GM21390 (cell line): ENCODE data around the gene ATP5ME.
"Not testable (repeated sequence)": the region's sequence is repeated elsewhere in the genome, so short reads cannot be mapped to it uniquely, and the experiment has no call there.

Experiments used
- ATAC-seq: cut with Tn5 transposase; IDR thresholded peaks from one replicate; pipeline ENCODE4 v1.9.1; 2021; ENCODE audit not compliant: unreplicated experiment

The ATP5ME gene

DNA sequence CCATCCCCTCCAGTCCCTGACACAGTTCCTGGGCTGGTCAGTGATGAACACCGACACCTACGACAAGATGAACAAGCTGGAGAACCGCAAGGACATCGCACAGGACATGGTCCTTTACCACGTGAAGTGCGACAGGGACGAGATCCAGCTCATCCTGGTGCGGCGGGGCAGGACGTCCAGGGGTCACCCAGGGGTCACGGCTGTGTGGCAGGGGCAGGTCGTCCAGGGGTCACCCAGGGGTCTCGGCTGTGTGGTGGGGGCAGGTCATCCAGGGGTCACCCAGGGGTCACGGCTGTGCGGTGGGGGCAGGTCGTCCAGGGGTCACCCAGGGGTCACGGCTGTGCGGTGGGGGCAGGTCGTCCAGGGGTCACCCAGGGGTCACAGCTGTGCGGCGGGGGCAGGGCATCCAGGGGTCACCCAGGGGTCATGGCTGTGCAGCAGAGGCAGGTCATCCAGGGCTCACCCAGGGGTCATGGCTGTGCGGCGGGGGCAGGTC lies 16.7 kb downstream of the ATP5ME start:
- no peak for ATAC-seq

DNA sequence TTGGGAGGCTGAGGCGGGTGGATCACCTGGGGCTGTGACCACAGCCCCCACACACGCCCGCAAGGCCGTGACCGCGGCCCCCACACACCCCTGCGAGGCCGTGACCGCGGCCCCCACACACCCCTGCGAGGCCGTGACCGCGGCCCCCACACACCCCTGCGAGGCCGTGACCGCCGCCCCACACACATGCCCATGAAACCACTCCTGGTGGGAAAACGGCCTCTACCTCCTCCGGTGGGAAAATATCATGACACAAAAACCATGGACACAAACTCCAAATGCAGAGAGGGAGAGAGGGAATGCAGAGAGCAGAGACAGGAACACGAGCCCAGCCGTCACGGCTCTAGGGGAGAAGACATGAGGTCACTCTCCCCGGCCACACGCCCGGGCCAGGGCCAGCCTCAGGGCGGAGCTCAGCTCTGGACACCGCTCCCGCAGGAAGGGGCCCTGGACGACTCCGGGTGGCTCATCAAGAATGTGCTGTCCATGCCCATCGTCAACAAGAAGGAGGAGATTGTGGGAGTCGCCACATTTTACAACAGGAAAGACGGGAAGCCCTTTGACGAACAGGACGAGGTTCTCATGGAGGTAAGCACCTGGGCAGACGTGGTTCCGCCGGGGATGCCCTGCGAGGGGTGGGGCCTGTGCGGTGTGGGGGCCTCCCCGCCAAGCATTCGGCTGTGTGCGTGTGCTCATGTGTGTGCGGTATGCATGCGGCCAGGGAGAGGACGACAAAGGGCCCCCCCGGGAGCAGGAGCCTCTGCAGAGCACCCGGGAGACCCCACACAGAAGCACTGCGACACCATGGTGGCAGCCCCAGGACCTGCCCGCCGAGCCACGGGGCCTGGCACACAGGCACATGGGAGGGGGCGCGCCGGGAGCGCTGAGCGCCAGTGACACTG lies 17.4 kb downstream of the ATP5ME start:
- ATAC-seq, result no peak

DNA sequence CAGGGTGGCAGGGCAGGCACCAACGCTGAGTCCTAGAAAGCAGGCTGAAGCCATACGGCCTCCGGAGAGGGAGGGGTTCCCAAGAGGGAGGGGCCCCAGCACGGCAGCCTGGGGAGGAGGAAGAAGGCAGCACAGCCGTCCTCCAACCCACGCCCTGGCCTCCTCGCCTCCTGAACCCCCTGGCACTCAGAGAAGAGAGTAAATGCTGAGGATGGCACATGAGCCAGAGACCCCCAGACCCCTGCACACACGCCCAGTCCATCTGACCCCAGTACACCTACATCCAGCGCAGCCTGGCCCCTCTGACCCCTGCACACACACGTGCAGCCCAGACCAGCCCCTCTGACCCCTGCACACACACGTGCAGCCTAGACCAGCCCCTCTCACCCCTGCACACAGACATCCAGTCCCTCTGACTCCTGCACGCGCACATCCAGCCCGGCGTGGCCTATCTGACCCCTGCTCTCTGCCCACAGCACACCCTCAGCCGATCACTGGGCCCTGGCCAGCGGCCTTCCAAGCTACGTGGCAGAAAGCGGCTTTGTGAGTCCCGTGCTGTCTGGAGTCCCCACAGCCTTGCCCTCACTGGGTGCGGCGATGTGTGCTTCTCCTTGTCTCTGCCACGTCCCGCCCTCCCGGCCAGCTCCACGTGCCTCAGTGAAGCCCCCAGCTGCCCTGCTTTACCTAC lies 18.5 kb downstream of the ATP5ME start:
- ATAC-seq, result no peak

DNA sequence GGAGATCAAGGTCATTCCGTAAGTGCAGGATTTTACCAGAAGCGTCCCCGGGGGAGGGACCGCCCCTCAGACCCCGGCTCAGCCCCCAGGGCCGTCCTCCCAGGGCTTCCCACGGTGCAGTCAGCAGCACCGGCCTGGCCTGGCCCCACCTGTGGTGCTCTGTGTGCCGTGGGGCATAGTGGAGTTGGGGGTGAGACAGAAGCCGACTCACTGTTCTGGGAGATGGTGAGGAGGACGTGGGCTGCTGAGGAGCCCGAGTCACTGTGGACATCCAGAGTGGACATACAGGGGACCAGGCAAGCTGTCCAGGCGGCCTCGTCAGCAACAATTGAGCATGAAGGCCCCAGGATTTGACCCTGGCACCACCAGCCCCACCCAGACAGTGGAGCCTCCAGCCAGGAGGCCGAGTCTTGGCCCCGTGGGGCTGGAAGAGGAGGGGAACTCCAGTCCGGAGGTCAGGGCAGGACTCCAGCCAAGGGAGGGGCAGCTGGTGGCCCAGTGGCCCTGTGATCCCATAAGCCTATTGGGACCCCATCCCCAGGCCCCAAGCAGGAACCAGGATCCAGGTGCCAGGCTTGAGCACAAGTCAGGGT lies 19.1 kb downstream of the ATP5ME start:
- ATAC-seq, result no peak

DNA sequence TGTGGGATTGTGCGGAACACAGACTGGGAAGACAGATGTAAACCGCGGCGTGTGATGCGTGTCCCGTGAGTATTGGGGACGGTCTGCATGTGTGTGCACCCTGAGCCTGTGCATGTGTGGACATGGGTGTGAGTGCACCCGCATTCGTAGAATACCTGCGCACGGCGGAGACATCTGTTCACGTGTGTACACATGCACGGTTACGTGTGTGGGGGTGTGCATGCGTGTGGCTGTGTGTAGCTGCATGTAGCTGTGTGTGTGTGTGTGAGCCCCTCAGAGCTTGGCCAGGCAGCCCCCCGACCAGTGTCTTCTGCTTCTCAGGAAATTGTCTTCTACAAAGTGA lies 19.6 kb downstream of the ATP5ME start:
- ATAC-seq, result no peak

DNA sequence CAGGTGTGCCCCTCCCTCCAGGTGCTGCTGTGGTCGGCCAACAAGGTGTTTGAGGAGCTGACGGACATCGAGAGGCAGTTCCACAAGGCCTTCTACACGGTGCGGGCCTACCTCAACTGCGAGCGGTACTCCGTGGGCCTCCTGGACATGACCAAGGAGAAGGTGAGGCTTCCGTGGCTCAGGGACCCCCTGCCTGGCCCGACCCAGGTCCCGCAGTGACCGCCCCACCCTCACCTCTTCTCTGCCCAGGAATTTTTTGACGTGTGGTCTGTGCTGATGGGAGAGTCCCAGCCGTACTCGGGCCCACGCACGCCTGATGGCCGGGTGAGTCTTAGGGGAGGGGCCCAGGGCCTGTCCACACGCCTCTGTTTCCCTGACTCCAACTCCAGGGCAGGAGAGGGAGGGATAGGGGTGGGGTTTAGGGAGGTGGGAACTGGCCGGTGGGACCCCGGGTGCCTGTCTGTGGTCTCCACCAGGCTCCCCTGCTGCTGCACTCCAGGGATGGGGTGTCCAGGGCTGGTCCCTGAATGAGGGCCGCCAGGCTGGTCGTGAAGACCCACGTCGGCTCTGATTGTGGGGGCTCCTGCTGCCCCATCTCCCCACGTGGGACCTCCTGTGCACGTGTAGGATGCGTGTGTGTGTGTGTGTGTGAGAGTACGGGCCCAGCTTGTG lies 20.1 kb downstream of the ATP5ME start:
- no peak for ATAC-seq

DNA sequence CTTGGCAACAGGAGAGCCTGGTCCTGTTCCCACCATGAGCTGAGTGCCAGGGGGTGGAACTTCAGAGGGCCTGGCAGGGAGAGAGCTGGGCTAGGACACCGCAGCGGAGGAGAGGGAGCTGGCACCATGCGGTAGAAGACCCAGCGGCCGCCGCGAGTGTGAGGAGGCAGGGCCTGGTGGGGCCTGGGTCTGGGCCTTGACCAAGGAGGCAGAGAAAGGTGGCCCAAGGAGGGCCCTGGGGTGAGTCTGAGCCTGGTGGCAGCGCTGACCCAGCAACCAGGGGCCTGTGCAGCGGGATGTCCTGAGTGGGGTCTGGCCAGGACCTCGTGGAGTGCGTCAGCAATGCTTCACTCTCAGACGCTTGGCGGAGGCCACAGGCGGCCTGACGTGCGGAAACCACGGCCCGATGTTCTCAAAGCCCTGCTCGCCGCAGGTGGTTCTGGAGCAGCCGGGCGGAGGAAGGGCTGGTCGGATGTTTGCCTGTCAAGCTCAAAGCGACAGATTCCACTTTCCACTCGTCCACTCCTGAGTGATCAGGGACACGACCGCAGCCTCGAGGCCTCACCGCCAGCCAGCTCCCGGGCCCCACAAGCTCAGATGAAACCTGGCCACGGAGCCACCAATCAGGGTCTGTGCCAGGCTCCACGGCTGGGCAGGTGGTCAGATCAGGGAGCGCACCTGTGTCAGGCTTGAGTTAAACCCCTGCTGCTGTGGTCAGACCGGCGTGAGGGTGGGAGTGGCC lies 20.8 kb downstream of the ATP5ME start:
- no peak for ATAC-seq

DNA sequence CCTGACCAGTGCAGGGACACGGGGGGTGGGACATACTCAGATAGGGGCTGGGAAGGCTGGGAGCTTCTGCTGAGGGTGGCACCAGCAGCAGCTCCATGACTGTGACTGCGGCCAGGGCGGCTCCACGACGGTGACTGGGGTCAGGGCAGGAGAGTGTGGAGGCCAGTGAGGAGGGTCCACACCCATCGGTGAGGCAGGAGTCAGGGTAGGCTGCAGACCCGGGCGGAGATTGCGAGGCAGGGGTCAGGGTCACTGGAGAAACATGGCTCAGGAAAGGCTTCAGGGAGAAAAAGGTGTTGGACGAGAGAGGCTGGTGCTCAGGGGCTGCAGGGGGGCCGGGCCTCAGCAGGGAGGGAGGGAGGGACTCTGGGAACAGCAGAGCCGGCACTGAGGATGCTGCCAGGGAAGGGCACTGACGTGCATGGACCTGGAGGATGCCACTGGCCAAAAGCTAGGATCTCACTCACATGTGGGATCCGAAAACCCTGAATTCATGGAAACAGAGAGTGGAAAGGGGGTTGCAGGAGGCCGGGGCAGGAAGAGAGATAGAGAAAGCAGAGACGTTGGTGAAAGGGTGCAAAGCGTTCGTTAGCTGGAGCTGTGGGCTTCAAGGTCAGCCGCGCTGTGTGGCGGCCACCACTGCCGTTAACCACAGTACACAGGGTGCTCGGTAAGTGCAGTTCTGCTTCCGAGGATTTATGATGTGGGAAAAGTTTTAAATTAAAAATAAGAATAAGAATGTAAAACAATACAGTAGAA lies 22.0 kb downstream of the ATP5ME start:
- no peak for ATAC-seq

DNA sequence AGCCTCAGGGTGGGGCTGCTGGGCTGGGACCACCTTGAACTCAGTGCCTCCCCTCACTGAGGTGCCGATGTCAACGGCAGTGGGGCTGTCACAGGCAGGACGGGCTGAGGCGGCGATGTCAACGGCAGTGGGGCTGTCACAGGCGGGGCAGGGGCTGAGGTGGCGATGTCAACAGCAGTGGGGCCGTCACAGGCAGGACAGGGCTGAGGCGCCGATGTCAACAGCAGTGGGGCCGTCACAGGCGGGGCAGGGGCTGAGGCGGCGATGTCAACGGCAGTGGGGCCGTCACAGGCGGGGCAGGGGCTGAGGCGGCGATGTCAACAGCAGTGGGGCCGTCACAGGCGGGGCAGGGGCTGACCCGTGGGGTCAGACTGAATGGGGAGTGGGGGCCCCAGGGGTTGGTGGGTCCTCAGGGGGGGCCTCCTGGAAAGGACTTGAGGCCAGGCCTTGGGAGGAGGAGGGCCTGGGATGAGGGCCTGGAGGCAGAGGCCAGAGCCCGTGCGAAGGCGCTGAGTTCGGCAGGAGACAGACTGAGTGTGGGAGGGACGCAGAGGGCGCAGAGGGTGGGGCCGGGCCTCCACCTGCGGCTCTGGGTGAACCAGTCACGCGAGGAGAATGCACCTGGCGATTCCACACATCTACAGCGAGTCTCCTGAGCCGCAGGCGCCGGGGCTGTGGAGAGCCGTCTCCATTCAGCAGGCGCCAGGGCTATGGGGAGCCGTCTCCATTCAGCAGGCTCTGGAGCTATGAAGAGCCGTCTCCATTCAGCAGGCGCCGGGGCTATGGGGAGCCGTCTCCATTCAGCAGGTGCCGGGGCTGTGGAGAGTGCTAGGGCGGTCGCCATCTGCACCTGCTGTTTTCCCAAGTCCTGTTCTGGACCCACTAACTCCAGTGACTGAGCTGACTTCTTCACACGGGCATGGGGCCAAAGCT lies 22.9 kb downstream of the ATP5ME start:
- ATAC-seq, result no peak

DNA sequence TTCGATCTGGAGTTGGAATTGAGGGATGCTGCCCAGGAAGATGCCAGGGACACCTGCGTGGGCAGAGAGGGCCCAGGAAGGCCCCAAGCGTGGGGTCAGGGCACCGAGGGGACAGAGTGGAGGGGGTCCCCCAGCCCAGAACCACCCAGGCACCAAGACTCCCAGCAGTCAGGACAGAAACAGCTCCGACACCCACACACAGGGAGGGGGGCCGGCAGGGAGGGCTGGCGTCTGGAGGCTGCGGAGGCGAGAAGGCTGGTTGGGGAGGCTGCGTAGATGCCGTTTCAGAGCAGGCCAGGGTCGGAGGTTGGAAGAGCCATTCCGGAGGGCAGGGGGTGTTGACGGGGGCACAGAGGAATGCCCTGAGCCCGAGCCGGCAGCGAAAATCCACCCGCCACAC lies 23.6 kb downstream of the ATP5ME start:
- no peak for ATAC-seq

DNA sequence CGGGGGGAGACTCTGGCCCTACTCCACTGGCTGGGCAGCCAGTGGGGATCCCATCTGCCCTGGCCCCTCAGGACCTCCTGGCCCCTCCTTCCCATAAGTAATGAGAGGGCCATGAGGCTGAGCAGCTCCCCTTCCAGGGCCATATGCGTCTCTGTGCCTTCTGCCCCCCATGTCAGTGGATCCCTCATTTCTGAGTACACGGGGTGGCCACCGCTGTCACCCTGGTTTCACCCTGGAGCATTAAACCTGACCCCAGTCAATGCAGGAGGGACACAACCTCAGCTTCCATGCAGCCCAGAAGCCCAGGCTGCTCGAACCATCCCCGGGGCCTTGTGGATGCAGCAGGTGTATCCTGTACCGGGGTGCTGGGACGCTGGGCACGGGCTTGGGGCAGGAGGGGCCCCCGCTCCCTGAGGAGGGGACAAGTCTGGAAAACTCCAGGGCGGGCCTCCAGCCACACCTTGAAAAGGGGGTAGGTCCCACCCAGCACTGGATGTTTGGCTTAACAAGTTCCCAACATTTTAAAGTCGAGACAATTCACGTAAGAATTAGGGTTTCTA lies 24.2 kb downstream of the ATP5ME start:
- ATAC-seq, result no peak

DNA sequence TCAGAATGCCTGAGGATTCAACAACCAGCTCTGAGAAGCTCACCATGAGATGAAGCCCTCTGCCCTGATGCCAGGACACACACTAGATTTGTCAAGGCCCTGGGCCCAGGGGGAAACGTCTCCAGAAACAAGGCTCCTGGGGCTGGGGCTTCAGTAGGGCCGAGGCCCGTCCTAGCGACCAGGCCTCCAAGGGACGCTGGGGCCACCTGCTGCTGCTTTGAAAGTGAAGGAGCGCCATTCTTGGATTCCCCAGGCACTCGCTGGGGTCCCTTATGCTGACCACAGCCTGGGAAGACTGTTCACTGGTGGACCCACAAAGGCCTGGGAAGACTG lies 24.8 kb downstream of the ATP5ME start:
- no peak for ATAC-seq

DNA sequence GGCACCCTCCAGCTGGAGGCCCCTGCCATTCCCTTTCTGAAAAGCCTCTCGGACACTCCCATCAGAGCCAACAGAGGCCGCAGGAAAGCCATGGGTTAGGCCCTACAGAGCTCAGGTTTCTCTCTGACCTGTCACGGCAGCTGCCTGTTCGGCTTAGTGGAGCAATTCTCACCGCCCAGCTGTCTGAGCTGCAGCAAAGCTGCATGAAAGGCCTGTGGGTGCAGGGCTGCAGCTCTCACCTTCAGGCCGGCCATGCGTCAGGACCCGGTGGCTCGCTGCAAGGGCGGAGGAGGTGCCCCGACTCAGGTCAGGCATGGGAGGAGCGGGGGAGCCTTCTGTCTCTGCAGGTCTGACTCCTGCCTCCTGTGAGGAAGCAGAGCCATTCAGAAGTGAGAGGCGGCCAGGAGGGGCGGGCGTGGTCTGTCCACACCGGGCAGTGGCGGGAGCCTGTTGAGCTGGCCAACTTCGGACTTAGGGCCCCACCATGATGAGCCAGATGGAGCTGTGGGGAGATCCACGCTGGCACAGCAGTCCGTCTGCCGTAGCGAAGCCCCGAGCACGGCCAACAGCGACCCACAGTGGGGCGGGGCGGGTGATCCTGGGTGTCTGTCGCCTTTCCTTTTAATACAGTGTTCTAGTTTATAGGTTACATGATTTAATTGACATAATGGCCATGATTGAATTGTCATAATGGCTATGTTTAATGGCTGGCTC lies 25.3 kb downstream of the ATP5ME start:
- ATAC-seq, result no peak

DNA sequence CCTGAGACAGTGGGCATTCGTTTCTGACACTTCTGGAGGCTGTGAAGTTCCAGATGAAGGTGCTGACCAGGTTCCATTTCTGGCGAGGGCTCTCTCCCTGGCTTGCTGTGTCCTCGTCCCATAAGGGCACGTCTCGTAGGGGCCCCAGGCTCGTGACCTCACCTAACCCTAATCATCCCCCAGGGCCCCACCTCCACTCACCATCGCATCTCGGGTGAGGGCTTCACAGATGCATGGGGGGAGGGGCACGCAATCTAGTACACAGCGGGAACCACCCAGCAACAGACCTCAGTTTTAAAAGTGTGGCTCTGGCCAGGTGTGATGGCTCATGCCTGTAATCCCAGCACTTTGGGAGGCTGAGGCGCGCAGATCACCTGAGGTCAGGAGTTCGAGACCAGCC lies 26.6 kb downstream of the ATP5ME start:
- no peak for ATAC-seq

DNA sequence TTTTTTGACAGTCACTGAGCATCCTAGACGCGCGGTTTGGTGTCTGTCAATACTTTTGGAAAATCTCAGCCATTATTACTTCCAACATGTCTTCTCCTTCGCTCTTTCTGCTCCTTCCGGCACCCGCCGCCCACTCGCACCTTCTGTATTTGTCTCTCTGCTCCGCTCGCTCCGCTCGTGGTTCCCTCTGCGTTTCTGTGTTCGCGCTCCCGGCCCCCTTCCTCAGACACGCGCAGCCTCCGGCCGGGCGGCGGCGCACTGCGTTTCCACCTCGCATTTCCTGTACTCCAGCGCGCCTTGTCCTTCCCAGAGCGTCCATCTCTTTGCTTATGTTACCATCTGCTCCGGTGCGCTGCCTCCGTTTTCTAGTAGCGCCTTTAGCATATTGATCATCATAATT lies 27.6 kb downstream of the ATP5ME start:
- no peak for ATAC-seq

DNA sequence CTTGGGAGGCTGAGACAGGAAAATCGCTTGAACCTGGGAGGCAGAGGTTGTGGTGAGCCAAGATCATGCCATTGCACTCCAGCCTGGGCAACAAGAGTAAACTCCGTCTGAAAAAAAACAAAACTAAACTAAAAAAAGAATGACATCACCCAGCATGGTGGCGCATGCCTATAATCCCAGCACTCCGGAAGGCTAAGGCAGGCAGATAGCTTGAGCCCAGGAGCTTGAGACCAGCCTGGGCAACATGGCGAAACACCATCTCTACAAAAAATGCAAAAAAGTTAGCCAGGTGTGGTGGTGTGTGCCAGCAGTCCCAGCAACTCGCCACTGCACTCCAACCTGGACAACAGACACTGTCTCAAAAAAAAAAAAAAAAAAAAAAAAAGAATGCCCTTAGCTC lies 31.7 kb downstream of the ATP5ME start:
- not testable (repeated sequence) for ATAC-seq

DNA sequence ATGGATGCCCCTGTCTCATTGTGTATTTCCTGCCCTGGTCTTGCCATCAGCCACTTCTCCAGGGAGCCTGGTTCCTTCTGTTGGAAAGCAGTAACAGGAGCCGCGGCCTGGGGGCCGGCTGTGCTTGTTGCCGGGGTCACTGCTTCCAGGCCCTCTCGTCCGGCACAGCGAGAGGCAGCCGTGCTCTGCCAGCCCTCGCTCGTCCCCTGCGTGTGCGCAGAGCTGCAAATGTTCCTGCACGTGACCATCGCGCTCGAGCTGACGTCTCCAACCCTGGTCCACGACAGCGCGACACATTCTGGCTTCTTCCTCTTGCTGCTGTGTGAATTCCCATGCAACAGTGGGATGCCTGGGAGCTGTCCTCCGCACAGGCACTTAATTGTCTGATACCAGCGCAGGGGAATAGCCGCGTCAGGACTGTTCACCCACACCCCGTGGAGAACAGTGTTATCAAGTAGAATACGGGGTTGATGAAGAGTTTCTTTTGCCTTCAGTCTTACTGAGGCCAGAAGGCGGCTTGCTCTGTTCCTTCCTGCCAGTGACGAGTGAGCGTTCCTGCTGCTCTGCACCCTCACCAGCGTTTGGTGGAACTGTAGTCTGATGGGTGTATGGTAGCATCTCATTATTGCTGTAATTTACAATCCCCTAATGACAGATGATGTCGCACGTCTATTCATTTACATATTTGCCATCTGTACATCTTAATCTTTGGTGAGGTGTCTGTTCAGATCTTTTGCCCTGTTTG lies 36.4 kb downstream of the ATP5ME start:
- no peak for ATAC-seq
